Neuronal stem cell (in vitro differentiated cells): Measurements from ENCODE around the gene CLIP1.

Experiments
- DNase-seq: peaks from one replicate; pipeline ENCODE4 v3.0.0-alpha.2; 2013; ENCODE audit warnings: low spot score
- H2AFZ ChIP-seq: one replicate; pipeline ENCODE4 v1.6.1; 2013; ENCODE audit warnings: mild to moderate bottlenecking, low read length, inconsistent platforms
- H2AK5ac ChIP-seq: 2 replicates; pipeline ENCODE4 v1.6.1; 2013; ENCODE audit warnings: low read depth, mild to moderate bottlenecking, inconsistent platforms, low read length, moderate library complexity, mixed read lengths
- H2BK120ac ChIP-seq: 2 replicates; pipeline ENCODE4 v1.6.1; 2013; ENCODE audit warnings: low read depth, mild to moderate bottlenecking, inconsistent platforms, low read length, moderate library complexity, mixed read lengths
- H2BK12ac ChIP-seq: one replicate; pipeline ENCODE4 v1.6.1; 2013; ENCODE audit warnings: low read length, inconsistent platforms
- H2BK15ac ChIP-seq: 2 replicates; pipeline ENCODE4 v1.6.1; 2013; ENCODE audit warnings: mild to moderate bottlenecking, low read length, inconsistent platforms, mixed read lengths
- H2BK5ac ChIP-seq: one replicate; pipeline ENCODE4 v1.6.1; 2013; ENCODE audit warnings: inconsistent platforms, mild to moderate bottlenecking, low read length, moderate library complexity
- H3K14ac ChIP-seq: one replicate; pipeline ENCODE4 v1.6.1; 2013; ENCODE audit warnings: low read length, inconsistent platforms
- H3K18ac ChIP-seq: 2 replicates; pipeline ENCODE4 v1.6.1; 2013; ENCODE audit warnings: low read length, inconsistent platforms
- H3K23ac ChIP-seq: 2 replicates; pipeline ENCODE4 v1.6.1; 2013; ENCODE audit warnings: low read depth, mild to moderate bottlenecking, mixed read lengths, low read length, inconsistent platforms; ENCODE audit not compliant: poor library complexity
- H3K27ac ChIP-seq: replicated peaks from 3 replicates; pipeline ENCODE4 v1.5.1; 2013; ENCODE audit warnings: low read length, inconsistent platforms
- H3K27me3 ChIP-seq, 3 experiments: 2 replicates each; pipeline ENCODE4 v1.6.1; 2013; ENCODE audit warnings: low read length in 3 of 3, mild to moderate bottlenecking in 2 of 3, inconsistent platforms in 1 of 3, low read depth in 1 of 3, mixed read lengths in 1 of 3, moderate library complexity in 1 of 3; ENCODE audit not compliant: control insufficient read depth in 3 of 3, insufficient read depth in 3 of 3
- H3K36me3 ChIP-seq, 2 donors: replicated peaks in 1 of 2; 2 replicates each; pipeline ENCODE4 v1.6.1; 2013; ENCODE audit warnings: low read length in 2 of 2; ENCODE audit not compliant: control insufficient read depth in 2 of 2, insufficient read depth in 2 of 2
- H3K4ac ChIP-seq: 2 replicates; pipeline ENCODE4 v1.6.1; 2013; ENCODE audit warnings: inconsistent platforms, mild to moderate bottlenecking, low read length, moderate library complexity
- H3K4me1 ChIP-seq, 2 donors: 1 replicate in 1 of 2; 2 replicates in 1 of 2; pipeline ENCODE4 v1.6.1; 2013; ENCODE audit warnings: low read length in 2 of 2, low read depth in 1 of 2; ENCODE audit not compliant: control insufficient read depth in 2 of 2, insufficient read depth in 1 of 2
- H3K4me2 ChIP-seq: one replicate; pipeline ENCODE4 v1.6.1; 2013; ENCODE audit warnings: mild to moderate bottlenecking, low read length, inconsistent platforms; ENCODE audit not compliant: insufficient read depth, poor library complexity, severe bottlenecking
- H3K4me3 ChIP-seq, 2 donors: 2 replicates each; pipeline ENCODE4 v1.5.1; 2013; ENCODE audit warnings: low read length in 2 of 2, mild to moderate bottlenecking in 2 of 2, inconsistent platforms in 1 of 2, moderate library complexity in 1 of 2
- H3K79me1 ChIP-seq: one replicate; pipeline ENCODE4 v1.6.1; 2013; ENCODE audit warnings: low read depth, mild to moderate bottlenecking, inconsistent platforms, low read length, moderate library complexity
- H3K9ac ChIP-seq: one replicate; pipeline ENCODE4 v1.6.1; 2013; ENCODE audit warnings: mild to moderate bottlenecking, low read depth, low read length, inconsistent platforms; ENCODE audit not compliant: poor library complexity
- H3K9me3 ChIP-seq, 2 donors: replicated peaks in 1 of 2; 2 replicates each; pipeline versions ENCODE3 to v1.6.1; 2013; ENCODE audit warnings: low read length in 2 of 2, mild to moderate bottlenecking in 2 of 2, inconsistent platforms in 1 of 2, low read depth in 1 of 2, mixed read lengths in 1 of 2, moderate library complexity in 1 of 2; ENCODE audit not compliant: control insufficient read depth in 2 of 2, insufficient read depth in 1 of 2
- H4K8ac ChIP-seq: one replicate; pipeline ENCODE4 v1.6.1; 2013; ENCODE audit warnings: low read depth, mild to moderate bottlenecking, inconsistent platforms, low read length, moderate library complexity
- H4K91ac ChIP-seq: one replicate; pipeline ENCODE4 v1.6.1; 2013; ENCODE audit warnings: low read length, low read depth, mild to moderate bottlenecking, inconsistent platforms; ENCODE audit not compliant: poor library complexity
- WGBS, 2 donors: extraction: QIAGEN DNeasy Blood & Tissue Kit; methylation state at CpG; one replicate each; pipeline ENCODE4 v1.1.7; 2013; ENCODE audit warnings: missing lambda C conversion rate in 2 of 2, mixed read lengths in 1 of 2; ENCODE audit not compliant: insufficient read length in 2 of 2, insufficient replicate concordance in 1 of 2; ENCODE audit errors: extremely low coverage in 2 of 2; 5-methylcytosine and 5-hydroxymethylcytosine counted together

Gene CLIP1

DNA sequence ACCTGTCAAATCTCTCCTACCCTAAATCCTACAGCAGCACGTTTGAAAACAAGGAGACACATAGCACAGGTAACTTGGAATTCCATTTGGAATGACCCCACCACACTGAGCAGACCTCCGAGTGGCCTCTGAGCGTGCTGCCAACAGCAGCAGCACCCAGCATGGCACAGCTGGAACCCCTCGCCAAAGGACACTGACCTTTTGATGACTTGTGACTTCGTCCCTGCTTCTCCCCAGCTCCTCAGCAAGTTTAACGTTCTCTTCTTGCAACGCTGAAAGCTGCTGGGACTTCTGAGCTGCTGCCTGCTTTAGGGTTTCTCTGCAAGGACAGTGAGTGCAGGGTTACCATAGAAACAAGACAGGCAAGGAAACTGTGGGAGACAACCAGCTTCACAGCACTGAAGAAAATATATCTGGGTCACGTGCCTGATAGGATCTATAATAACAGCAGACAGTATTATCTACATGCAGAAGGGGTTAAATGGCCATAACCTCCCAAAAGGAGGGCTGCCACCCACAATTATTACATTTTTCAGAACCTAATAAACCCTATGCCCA, 112.8 kb downstream of the CLIP1 start:
- no peak overlapping the region for H3K4me2 ChIP-seq
- no peak overlapping the region for H3K23ac ChIP-seq
- H3K36me3 ChIP-seq: peaks cover 20 to 90% of the 10 kb centered on the region in 2 donors
- H2BK5ac ChIP-seq: no peak overlapping the region
- H4K8ac ChIP-seq: no peak overlapping the region
- H2AK5ac ChIP-seq: no peak overlapping the region
- no peak overlapping the region for H3K4ac ChIP-seq
- no peak overlapping the region for H3K9ac ChIP-seq
- no peak overlapping the region for H2BK12ac ChIP-seq
- no peaks in the 10 kb centered on the region for H3K4me1 ChIP-seq
- no peak overlapping the region for H2BK15ac ChIP-seq
- H3K14ac ChIP-seq: no peak overlapping the region
- H2AFZ ChIP-seq: no peak overlapping the region
- WGBS, 2 donors: no CpG with 5 or more reads among the region's 8 CpGs
- no peak overlapping the region for H3K27ac ChIP-seq
- H2BK120ac ChIP-seq: no peak overlapping the region
- no peak overlapping the region for H4K91ac ChIP-seq
- no peaks in the 10 kb centered on the region for H3K79me1 ChIP-seq
- DNase-seq: no peak
- no peaks in the 10 kb centered on the region for H3K27me3 ChIP-seq
- H3K4me3 ChIP-seq: peak overlapping the region in 1 of 2 donors; percentile 14
- H3K18ac ChIP-seq: no peak overlapping the region
- no peaks in the 10 kb centered on the region for H3K9me3 ChIP-seq

DNA sequence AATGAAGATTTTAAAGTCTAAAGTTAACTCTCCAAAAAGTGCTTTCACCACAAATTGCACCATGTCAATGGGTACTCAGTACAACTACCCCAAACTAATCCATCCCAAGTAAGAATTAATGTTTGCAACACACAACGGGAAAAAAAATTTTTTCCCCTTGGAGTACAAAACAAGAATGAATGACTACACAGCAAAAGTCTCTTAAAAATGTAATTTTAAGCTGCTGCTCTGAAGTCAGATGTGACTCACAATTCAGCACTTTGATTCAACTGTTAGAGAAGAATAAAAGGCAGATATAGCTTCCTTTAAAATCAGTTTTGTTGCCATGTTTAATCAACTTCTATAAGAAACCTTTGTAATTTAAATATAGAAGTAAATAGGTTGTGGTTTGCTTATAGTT, 113.7 kb downstream of the CLIP1 start:
- H2BK120ac ChIP-seq: no peak overlapping the region
- H3K4ac ChIP-seq: no peak overlapping the region
- H3K36me3 ChIP-seq: peaks cover 16 to 92% of the 10 kb centered on the region in 2 donors
- H2AFZ ChIP-seq: no peak overlapping the region
- H4K8ac ChIP-seq: no peak overlapping the region
- H2AK5ac ChIP-seq: no peak overlapping the region
- no peaks in the 10 kb centered on the region for H3K4me1 ChIP-seq
- H3K14ac ChIP-seq: no peak overlapping the region
- DNase-seq: no peak
- no peak overlapping the region for H3K4me3 ChIP-seq
- H3K79me1 ChIP-seq: no peaks in the 10 kb centered on the region
- H3K27ac ChIP-seq: no peak overlapping the region
- no peak overlapping the region for H3K18ac ChIP-seq
- H3K4me2 ChIP-seq: no peak overlapping the region
- H2BK5ac ChIP-seq: no peak overlapping the region
- no peak overlapping the region for H2BK12ac ChIP-seq
- H4K91ac ChIP-seq: no peak overlapping the region
- no peak overlapping the region for H3K9ac ChIP-seq
- no peak overlapping the region for H2BK15ac ChIP-seq
- no peaks in the 10 kb centered on the region for H3K9me3 ChIP-seq
- H3K27me3 ChIP-seq: no peaks in the 10 kb centered on the region
- no CpG with 5 or more reads among the region's 1 CpG for WGBS, 2 donors
- no peak overlapping the region for H3K23ac ChIP-seq

DNA sequence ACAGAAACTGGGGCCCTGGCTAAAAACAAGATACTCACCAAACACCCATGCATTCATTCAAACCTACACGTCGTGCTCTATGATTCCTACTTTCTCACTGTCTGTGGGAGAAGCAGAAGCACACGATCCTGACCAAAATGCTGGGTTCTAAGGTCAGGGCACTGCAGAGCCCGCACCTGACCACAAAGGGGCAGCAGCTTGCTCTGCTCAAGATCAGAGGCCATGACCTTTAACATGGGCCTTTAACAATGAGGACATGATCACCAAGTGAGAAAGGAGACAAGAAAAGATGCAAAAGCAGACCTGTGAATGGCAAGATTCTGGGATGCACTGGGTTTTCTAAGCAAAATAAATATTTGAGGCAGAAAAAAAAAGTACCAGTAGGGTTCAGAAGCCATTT, 116.1 kb downstream of the CLIP1 start:
- WGBS, 2 donors: no CpG with 5 or more reads among the region's 4 CpGs
- no peak overlapping the region for H3K23ac ChIP-seq
- H3K18ac ChIP-seq: no peak overlapping the region
- no peak overlapping the region for H2AK5ac ChIP-seq
- H3K79me1 ChIP-seq: no peaks in the 10 kb centered on the region
- H2BK12ac ChIP-seq: no peak overlapping the region
- no peaks in the 10 kb centered on the region for H3K4me1 ChIP-seq
- H3K9me3 ChIP-seq: no peaks in the 10 kb centered on the region
- H2BK5ac ChIP-seq: no peak overlapping the region
- H3K9ac ChIP-seq: no peak overlapping the region
- no peak overlapping the region for H3K27ac ChIP-seq
- H2AFZ ChIP-seq: no peak overlapping the region
- no peak overlapping the region for H3K4ac ChIP-seq
- H4K91ac ChIP-seq: no peak overlapping the region
- no peak overlapping the region for H3K4me2 ChIP-seq
- H2BK15ac ChIP-seq: no peak overlapping the region
- H3K36me3 ChIP-seq: peaks cover 15 to 92% of the 10 kb centered on the region in 2 donors
- H4K8ac ChIP-seq: no peak overlapping the region
- H3K27me3 ChIP-seq: no peaks in the 10 kb centered on the region
- no peak for DNase-seq
- no peak overlapping the region for H3K14ac ChIP-seq
- H3K4me3 ChIP-seq: no peak overlapping the region
- no peak overlapping the region for H2BK120ac ChIP-seq

GRCh38 chr12:122304924-122305323, 117.5 kb downstream of the CLIP1 start:
- Histone ChIP-seq H3K36me3 (peaks cover 15 to 88% of the 10 kb centered on the region in 2 donors), H2BK120ac (no peak overlapping the region), H3K4me2 (no peak overlapping the region), H4K91ac (no peak overlapping the region), H3K14ac (no peak overlapping the region), H2AFZ (no peak overlapping the region), H3K27me3 (no peaks in the 10 kb centered on the region), H3K9ac (no peak overlapping the region), H2AK5ac (no peak overlapping the region), H2BK5ac (no peak overlapping the region), H3K18ac (no peak overlapping the region), H4K8ac (no peak overlapping the region), H3K4ac (no peak overlapping the region), H2BK12ac (no peak overlapping the region), H3K9me3 (no peaks in the 10 kb centered on the region), H3K4me3 (no peak overlapping the region), H3K4me1 (no peaks in the 10 kb centered on the region), H3K23ac (no peak overlapping the region), H3K79me1 (no peaks in the 10 kb centered on the region), H2BK15ac (no peak overlapping the region), H3K27ac (no peak overlapping the region)
- DNase-seq: no peak
- no CpG with 5 or more reads among the region's 1 CpG for WGBS, 2 donors
